ENCODE measurements around the gene APCDD1. TPM values are rescaled to one million over a fixed set of nuclear protein-coding genes. Genes with fewer than 3 reads are reported as not detected.

Gene APCDD1
- total and polyA plus RNA-seq, 2 of the 8 experiments (the other 6 are each of a cell fraction or from before 2014, with no cell fraction given): 2.6 to 3.6 TPM

DNA sequence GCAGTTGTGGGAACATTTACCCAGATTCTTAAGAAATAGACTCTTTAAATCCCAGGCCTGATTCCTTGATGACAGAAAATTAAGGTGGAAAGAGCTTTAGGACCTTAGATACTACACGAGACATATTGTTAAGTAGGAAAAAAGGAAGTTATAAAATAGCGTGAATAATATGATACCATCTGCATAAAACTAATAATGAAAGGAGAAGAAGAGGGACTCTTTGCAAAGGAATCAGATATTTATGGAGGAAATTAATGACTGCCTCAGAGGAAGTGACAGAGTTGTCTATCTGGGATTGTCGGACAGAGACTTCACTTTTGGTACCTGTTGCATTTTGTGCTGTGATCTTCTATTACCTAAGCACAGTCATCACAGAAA, 20.8 kb downstream of the APCDD1 start:
- H4K91ac ChIP-seq (replicated peaks; ENCODE audit: insufficient read length, low read length): no peak overlapping the region
- POLR2A ChIA-PET (ENCODE audit: partially characterized antibody): no interaction called here
- CTCF ChIA-PET (ENCODE audit: partially characterized antibody): interaction anchor here (1.3 kb wide), 1 partner anchor 335 kb away, joined by 3 read pairs; no protein-coding TSS in a partner anchor
- TF ChIP-seq KDM4A (IDR thresholded peaks at IDR 0.05; ENCODE audit: low read depth, low read length, severe bottlenecking) (no peak), POLR2A (IDR thresholded peaks at IDR 0.05; ENCODE audit: control extremely low read depth in 1 of 2, low read depth in 2 of 2, low read length in 2 of 2) (no peak), ASH2L (IDR thresholded peaks at IDR 0.05; ENCODE audit: low read length) (no peak), SUZ12 (IDR thresholded peaks at IDR 0.05; ENCODE audit: low read length) (no peak), CHD2 (IDR thresholded peaks at IDR 0.05; ENCODE audit: low read length) (no peak), BACH1 (IDR thresholded peaks at IDR 0.05; ENCODE audit: low read length) (no peak), PHF8 (conservative IDR thresholded peaks at IDR 0.05; ENCODE audit: low read depth, low read length) (no peak), CTBP2 (IDR thresholded peaks at IDR 0.05; ENCODE audit: borderline replicate concordance, insufficient read depth, insufficient read length, low read length) (no peak), SIX5 (IDR thresholded peaks at IDR 0.05; ENCODE audit: low read depth, low read length) (no peak), YY1 (IDR thresholded peaks at IDR 0.05; ENCODE audit: low read depth, low read length) (no peak), CHD1 (IDR thresholded peaks at IDR 0.05; ENCODE audit: low read depth, low read length) (no peak), CEBPB (IDR thresholded peaks at IDR 0.05; ENCODE audit: low read depth, low read length) (no peak)
- TF ChIP-seq, protein P1, sequence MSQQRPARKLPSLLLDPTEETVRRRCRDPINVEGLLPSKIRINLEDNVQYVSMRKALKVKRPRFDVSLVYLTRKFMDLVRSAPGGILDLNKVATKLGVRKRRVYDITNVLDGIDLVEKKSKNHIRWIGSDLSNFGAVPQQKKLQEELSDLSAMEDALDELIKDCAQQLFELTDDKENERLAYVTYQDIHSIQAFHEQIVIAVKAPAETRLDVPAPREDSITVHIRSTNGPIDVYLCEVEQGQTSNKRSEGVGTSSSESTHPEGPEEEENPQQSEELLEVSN (IDR thresholded peaks at IDR 0.05): no peak
- TF ChIP-seq, protein P2, sequence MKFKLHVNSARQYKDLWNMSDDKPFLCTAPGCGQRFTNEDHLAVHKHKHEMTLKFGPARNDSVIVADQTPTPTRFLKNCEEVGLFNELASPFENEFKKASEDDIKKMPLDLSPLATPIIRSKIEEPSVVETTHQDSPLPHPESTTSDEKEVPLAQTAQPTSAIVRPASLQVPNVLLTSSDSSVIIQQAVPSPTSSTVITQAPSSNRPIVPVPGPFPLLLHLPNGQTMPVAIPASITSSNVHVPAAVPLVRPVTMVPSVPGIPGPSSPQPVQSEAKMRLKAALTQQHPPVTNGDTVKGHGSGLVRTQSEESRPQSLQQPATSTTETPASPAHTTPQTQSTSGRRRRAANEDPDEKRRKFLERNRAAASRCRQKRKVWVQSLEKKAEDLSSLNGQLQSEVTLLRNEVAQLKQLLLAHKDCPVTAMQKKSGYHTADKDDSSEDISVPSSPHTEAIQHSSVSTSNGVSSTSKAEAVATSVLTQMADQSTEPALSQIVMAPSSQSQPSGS (IDR thresholded peaks at IDR 0.05; ENCODE audit: low read length): no peak

More for the DNA sequence above, 20.8 kb downstream of the APCDD1 start:
- Histone ChIP-seq H3K18ac (ENCODE audit: extremely low read depth, low read length) (no peak overlapping the region), H3K56ac (replicated peaks; ENCODE audit: insufficient read length, low read depth, low read length) (no peak overlapping the region), H2BK5ac (ENCODE audit: low read depth, low read length) (no peak overlapping the region), H3K27ac (ENCODE audit: low read depth, low read length) (no peak overlapping the region), H2AK5ac (ENCODE audit: low read depth, low read length) (no peak overlapping the region), H3K4me2 (ENCODE audit: insufficient read depth in 1 of 2, low read depth in 2 of 2, low read length in 2 of 2) (no peak overlapping the region), H3K9ac (replicated peaks in 1 of 4; ENCODE audit: extremely low read depth in 1 of 4, low read depth in 3 of 4, low read length in 3 of 4) (no peak overlapping the region), H2BK120ac (replicated peaks; ENCODE audit: low read depth, low read length) (no peak overlapping the region), H2BK20ac (ENCODE audit: low read length) (no peak overlapping the region), H4K8ac (ENCODE audit: extremely low read depth, insufficient read depth, low read length) (no peak overlapping the region), H4K5ac (ENCODE audit: insufficient read length, low read depth, low read length) (no peak overlapping the region), H2AFZ (ENCODE audit: low read length) (no peak overlapping the region), H4K20me1 (replicated peaks in 1 of 2; ENCODE audit: control insufficient read depth in 1 of 2, insufficient read depth in 2 of 2, low read length in 2 of 2) (no peaks in the 10 kb centered on the region), H3K9me3 (ENCODE audit: insufficient read depth in 2 of 2, low read depth in 1 of 2, low read length in 1 of 2) (no peaks in the 10 kb centered on the region; a peak in 1 of 4 replicates), H3K79me1 (ENCODE audit: low read depth, low read length) (no peaks in the 10 kb centered on the region), H3K27me3 (replicated peaks in 1 of 4; ENCODE audit: control insufficient read depth in 3 of 4, extremely low read depth in 1 of 4, insufficient read depth in 3 of 4, low read length in 3 of 4) (peaks cover 9 to 37% (median 27%) of the 10 kb centered on the region in 4 experiments), H3K23ac (ENCODE audit: insufficient read length) (no peak overlapping the region), H3K14ac (ENCODE audit: insufficient read length) (no peak overlapping the region), H3K4me1 (replicated peaks in 1 of 4; ENCODE audit: control insufficient read depth in 3 of 4, insufficient read depth in 4 of 4, low read length in 3 of 4) (peaks cover 0 to 16% (median 3%) of the 10 kb centered on the region in 4 experiments; a peak in 4 of 7 replicates), H3K4ac (replicated peaks; ENCODE audit: insufficient read length, low read depth, low read length) (no peak overlapping the region), H3K36me3 (ENCODE audit: control insufficient read depth in 2 of 4, insufficient read depth in 4 of 4, low read length in 3 of 4) (no peaks in the 10 kb centered on the region), H3K4me3 (ENCODE audit: extremely low read depth in 1 of 4, insufficient read depth in 2 of 4, low read depth in 3 of 4, low read length in 4 of 4) (no peak overlapping the region), H3K23me2 (ENCODE audit: low read depth, low read length) (no peaks in the 10 kb centered on the region), H2BK15ac (ENCODE audit: low read length) (no peak overlapping the region), H3K79me2 (ENCODE audit: control insufficient read depth in 1 of 2, insufficient read depth in 2 of 2, low read length in 2 of 2) (no peaks in the 10 kb centered on the region), H2BK12ac (ENCODE audit: low read depth, low read length) (no peak overlapping the region)
- no peak for DNase-seq (ENCODE audit: low read depth in 1 of 2, low spot score in 2 of 2)
- no peak for FAIRE-seq
- 81% methylated on average over 3 of the region's 3 CpGs; no CpG with 5 or more reads in 1 of the 2 experiments for whole genome bisulfite sequencing, 2 experiments (ENCODE audit: extremely low coverage in 1 of 2, insufficient coverage in 1 of 2, insufficient read length in 1 of 2, insufficient replicate concordance in 2 of 2, low coverage in 1 of 2, low lambda C conversion rate in 2 of 2, missing lambda C conversion rate in 1 of 2)

All from H1 (cell line).